GM23338 (cell line): Measurements from ENCODE around the gene FYTTD1. TPM values are rescaled to one million over a fixed set of nuclear protein-coding genes. Genes with fewer than 3 reads are reported as not detected.
A peak's percentile ranks its signal among the peaks of the same experiment; 100 is the strongest.

Experiments used
- ATAC-seq: fragments of 200-7000 bp; cut with Tn5 transposase; 3 replicates; pipeline ENCODE4 v1.9.1; 2020
- DNase-seq: peaks from one replicate; pipeline ENCODE4 v3.0.0-alpha.2; 2015; ENCODE audit warnings: low spot score
- H2AFZ ChIP-seq: fragments of 200-600 bp; sonication (generic); 2 replicates; pipeline ENCODE4 v1.8.0; 2016; ENCODE audit warnings: antibody characterized with exemption, mild to moderate bottlenecking, moderate library complexity
- H3F3A ChIP-seq: fragments of 200-600 bp; sonication (generic); replicated peaks from 2 replicates; pipeline ENCODE4 v1.8.0; 2017; ENCODE audit warnings: antibody characterized with exemption, mixed run types, low read depth
- H3K27ac ChIP-seq: fragments of 200-600 bp; sonication (generic); 2 replicates; pipeline ENCODE4 v1.6.1; 2016; ENCODE audit warnings: low read depth
- H3K27me3 ChIP-seq: fragments of 200-600 bp; sonication (generic); 2 replicates; pipeline ENCODE4 v1.8.0; 2016; ENCODE audit warnings: mild to moderate bottlenecking, mixed run types, moderate library complexity; ENCODE audit not compliant: insufficient read depth
- H3K36me3 ChIP-seq: fragments of 200-600 bp; sonication (generic); 2 replicates; pipeline ENCODE4 v1.8.0; 2016; ENCODE audit warnings: mild to moderate bottlenecking; ENCODE audit not compliant: insufficient read depth
- H3K4me1 ChIP-seq: fragments of 200-600 bp; sonication (generic); 2 replicates; pipeline ENCODE4 v1.8.0; 2016; ENCODE audit warnings: mild to moderate bottlenecking, moderate library complexity; ENCODE audit not compliant: insufficient read depth
- H3K4me2 ChIP-seq: fragments of 200-600 bp; sonication (generic); 2 replicates; pipeline ENCODE4 v1.7.1; 2017; ENCODE audit warnings: mixed run types
- H3K4me3 ChIP-seq: fragments of 200-600 bp; sonication (generic); 2 replicates; pipeline ENCODE4 v1.6.1; 2016; ENCODE audit warnings: mixed run types
- H3K79me2 ChIP-seq: fragments of 200-600 bp; sonication (generic); replicated peaks from 2 replicates; pipeline ENCODE4 v1.8.0; 2017; ENCODE audit warnings: mild to moderate bottlenecking; ENCODE audit not compliant: insufficient read depth
- H3K9me2 ChIP-seq: fragments of 200-600 bp; sonication (generic); 2 replicates; pipeline ENCODE4 v1.8.0; 2017; ENCODE audit not compliant: insufficient read depth
- H4K20me1 ChIP-seq: fragments of 200-600 bp; sonication (generic); replicated peaks from 2 replicates; pipeline ENCODE4 v1.8.0; 2017; ENCODE audit warnings: mild to moderate bottlenecking; ENCODE audit not compliant: insufficient read depth
- H3K27ac Mint-ChIP-seq: 2 replicates; pipeline ENCODE4 v1.8.0; 2020; ENCODE audit warnings: inconsistent platforms, mild to moderate bottlenecking, moderate library complexity, mixed read lengths
- H3K27me3 Mint-ChIP-seq: 3 replicates; pipeline ENCODE4 v1.8.0; 2022; ENCODE audit warnings: low read depth, mild to moderate bottlenecking, moderate library complexity, mixed read lengths, inconsistent platforms; ENCODE audit not compliant: insufficient read depth, poor library complexity
- H3K36me3 Mint-ChIP-seq: 3 replicates; pipeline ENCODE4 v1.8.0; 2021; ENCODE audit warnings: low read depth, mild to moderate bottlenecking, inconsistent platforms, moderate library complexity, mixed read lengths
- H3K4me1 Mint-ChIP-seq: 3 replicates; pipeline ENCODE4 v1.8.0; 2020; ENCODE audit warnings: mild to moderate bottlenecking, inconsistent platforms, mixed read lengths
- H3K4me3 Mint-ChIP-seq: 3 replicates; pipeline ENCODE4 v1.8.0; 2021; ENCODE audit warnings: moderate library complexity, mild to moderate bottlenecking, inconsistent platforms, mixed read lengths
- H3K9me3 Mint-ChIP-seq: 3 replicates; pipeline ENCODE4 v1.8.0; 2020; ENCODE audit warnings: moderate library complexity, mild to moderate bottlenecking, inconsistent platforms, mixed read lengths
- CREB1 ChIP-seq: fragments of 250-450 bp; sonication (Bioruptor Pico); IDR thresholded peaks from 2 replicates; pipeline ENCODE4 v1.5.0; 2020; ENCODE audit warnings: low read depth, mild to moderate bottlenecking, moderate library complexity
- EZH2 ChIP-seq: fragments of 200-600 bp; sonication (generic); IDR thresholded peaks from one replicate; pipeline ENCODE4 v1.8.0; 2017; ENCODE audit warnings: antibody characterized with exemption, mild to moderate bottlenecking, low read depth; ENCODE audit not compliant: unreplicated experiment
- EZH2phosphoT487 ChIP-seq: fragments of 200-600 bp; sonication (generic); IDR thresholded peaks from one replicate; pipeline ENCODE4 v1.8.1; 2018; ENCODE audit warnings: antibody characterized with exemption; ENCODE audit not compliant: unreplicated experiment
- JUNB ChIP-seq: IDR thresholded peaks from one replicate; pipeline ENCODE4 v1.6.1; 2016; ENCODE audit warnings: antibody characterized with exemption; ENCODE audit not compliant: unreplicated experiment
- STAT1 ChIP-seq: IDR thresholded peaks from one replicate; pipeline ENCODE4 v1.6.1; 2016; ENCODE audit warnings: antibody characterized with exemption; ENCODE audit not compliant: unreplicated experiment
- polyA plus RNA-seq: library from polyadenylated mRNA; unstranded; fragments of >200 nt; fragmentation: Nextera tagmentation; extraction: Ambion mirVana; gene quantifications from 2 replicates; pipeline ENCODE4 v1.2.1, GENCODE V29; 2016
- total RNA-seq: library from RNA; depleted of rRNA; stranded (reverse); fragments of >200 nt; shearing (Covaris generic); gene quantifications from 2 replicates; pipeline ENCODE4 v1.2.3, GENCODE V29; 2014
- TF ChIP-seq, protein P1 (sequence below): fragments of 250-450 bp; sonication (Bioruptor Pico); IDR thresholded peaks from 2 replicates; pipeline ENCODE4 v1.5.0; 2020; ENCODE audit warnings: mild to moderate bottlenecking, moderate library complexity

Gene FYTTD1
- total and polyA plus RNA-seq, 2 experiments from 2014 or later = 13.7 to 14.8 TPM

GRCh38 chr3:197748597-197749314, 927 bp upstream of the FYTTD1 start:
- DNase-seq (no peak), ATAC-seq (no peak)
- H3K4me1 Mint-ChIP-seq = peaks cover 21% of the 10 kb centered on the region

More at GRCh38 chr3:197748597-197749314, 927 bp upstream of the FYTTD1 start:
- H2AFZ ChIP-seq = peak overlapping the region; percentile 95
- no peaks in the 10 kb centered on the region for H3K9me2 ChIP-seq
- no peak overlapping the region for H3K27ac ChIP-seq
- H3K79me2 ChIP-seq = peaks cover 19% of the 10 kb centered on the region
- H3K27me3 ChIP-seq = peaks cover 54% of the 10 kb centered on the region
- H3K27ac Mint-ChIP-seq = no peak overlapping the region
- no peaks in the 10 kb centered on the region; the same call in 2 of the 3 replicates for H3K36me3 Mint-ChIP-seq
- H3K4me3 ChIP-seq = peak overlapping the region; percentile 91
- H3K36me3 ChIP-seq = no peaks in the 10 kb centered on the region
- H3K4me3 Mint-ChIP-seq = peak overlapping the region; percentile 88
- peak overlapping the region; percentile 95 for H3K4me2 ChIP-seq
- H4K20me1 ChIP-seq = 0 out of 2 replicates have a peak, but pooled peaks cover 5% of the 10 kb centered on the region
- no peak for TF ChIP-seq STAT1
- TF ChIP-seq CREB1 (CRISPR knock-in tag) = no peak
- TF ChIP-seq JUNB = no peak
- no peak for TF ChIP-seq EZH2
- TF ChIP-seq, protein P1, sequence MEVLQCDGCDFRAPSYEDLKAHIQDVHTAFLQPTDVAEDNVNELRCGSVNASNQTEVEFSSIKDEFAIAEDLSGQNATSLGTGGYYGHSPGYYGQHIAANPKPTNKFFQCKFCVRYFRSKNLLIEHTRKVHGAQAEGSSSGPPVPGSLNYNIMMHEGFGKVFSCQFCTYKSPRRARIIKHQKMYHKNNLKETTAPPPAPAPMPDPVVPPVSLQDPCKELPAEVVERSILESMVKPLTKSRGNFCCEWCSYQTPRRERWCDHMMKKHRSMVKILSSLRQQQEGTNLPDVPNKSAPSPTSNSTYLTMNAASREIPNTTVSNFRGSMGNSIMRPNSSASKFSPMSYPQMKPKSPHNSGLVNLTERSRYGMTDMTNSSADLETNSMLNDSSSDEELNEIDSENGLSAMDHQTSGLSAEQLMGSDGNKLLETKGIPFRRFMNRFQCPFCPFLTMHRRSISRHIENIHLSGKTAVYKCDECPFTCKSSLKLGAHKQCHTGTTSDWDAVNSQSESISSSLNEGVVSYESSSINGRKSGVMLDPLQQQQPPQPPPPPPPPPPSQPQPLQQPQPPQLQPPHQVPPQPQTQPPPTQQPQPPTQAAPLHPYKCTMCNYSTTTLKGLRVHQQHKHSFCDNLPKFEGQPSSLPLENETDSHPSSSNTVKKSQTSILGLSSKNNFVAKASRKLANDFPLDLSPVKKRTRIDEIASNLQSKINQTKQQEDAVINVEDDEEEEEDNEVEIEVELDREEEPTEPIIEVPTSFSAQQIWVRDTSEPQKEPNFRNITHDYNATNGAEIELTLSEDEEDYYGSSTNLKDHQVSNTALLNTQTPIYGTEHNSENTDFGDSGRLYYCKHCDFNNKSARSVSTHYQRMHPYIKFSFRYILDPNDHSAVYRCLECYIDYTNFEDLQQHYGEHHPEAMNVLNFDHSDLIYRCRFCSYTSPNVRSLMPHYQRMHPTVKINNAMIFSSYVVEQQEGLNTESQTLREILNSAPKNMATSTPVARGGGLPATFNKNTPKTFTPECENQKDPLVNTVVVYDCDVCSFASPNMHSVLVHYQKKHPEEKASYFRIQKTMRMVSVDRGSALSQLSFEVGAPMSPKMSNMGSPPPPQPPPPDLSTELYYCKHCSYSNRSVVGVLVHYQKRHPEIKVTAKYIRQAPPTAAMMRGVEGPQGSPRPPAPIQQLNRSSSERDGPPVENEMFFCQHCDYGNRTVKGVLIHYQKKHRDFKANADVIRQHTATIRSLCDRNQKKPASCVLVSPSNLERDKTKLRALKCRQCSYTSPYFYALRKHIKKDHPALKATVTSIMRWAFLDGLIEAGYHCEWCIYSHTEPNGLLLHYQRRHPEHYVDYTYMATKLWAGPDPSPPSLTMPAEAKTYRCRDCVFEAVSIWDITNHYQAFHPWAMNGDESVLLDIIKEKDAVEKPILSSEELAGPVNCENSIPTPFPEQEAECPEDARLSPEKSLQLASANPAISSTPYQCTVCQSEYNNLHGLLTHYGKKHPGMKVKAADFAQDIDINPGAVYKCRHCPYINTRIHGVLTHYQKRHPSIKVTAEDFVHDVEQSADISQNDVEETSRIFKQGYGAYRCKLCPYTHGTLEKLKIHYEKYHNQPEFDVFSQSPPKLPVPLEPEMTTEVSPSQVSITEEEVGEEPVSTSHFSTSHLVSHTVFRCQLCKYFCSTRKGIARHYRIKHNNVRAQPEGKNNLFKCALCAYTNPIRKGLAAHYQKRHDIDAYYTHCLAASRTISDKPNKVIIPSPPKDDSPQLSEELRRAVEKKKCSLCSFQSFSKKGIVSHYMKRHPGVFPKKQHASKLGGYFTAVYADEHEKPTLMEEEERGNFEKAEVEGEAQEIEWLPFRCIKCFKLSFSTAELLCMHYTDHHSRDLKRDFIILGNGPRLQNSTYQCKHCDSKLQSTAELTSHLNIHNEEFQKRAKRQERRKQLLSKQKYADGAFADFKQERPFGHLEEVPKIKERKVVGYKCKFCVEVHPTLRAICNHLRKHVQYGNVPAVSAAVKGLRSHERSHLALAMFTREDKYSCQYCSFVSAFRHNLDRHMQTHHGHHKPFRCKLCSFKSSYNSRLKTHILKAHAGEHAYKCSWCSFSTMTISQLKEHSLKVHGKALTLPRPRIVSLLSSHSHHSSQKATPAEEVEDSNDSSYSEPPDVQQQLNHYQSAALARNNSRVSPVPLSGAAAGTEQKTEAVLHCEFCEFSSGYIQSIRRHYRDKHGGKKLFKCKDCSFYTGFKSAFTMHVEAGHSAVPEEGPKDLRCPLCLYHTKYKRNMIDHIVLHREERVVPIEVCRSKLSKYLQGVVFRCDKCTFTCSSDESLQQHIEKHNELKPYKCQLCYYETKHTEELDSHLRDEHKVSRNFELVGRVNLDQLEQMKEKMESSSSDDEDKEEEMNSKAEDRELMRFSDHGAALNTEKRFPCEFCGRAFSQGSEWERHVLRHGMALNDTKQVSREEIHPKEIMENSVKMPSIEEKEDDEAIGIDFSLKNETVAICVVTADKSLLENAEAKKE (CRISPR knock-in tag) = no peak
- TF ChIP-seq EZH2phosphoT487 = no peak
- H3K9me3 Mint-ChIP-seq = no peaks in the 10 kb centered on the region
- peaks cover 25% of the 10 kb centered on the region for H3K4me1 ChIP-seq
- peaks cover 25% of the 10 kb centered on the region for H3K27me3 Mint-ChIP-seq
- H3F3A ChIP-seq = peaks cover 13% of the 10 kb centered on the region; the same call in 1 of the 2 replicates
